Transverse colon (tissue), 3 donors: ENCODE measurements around the gene GOLGA2.

Experiments
- POLR2A ChIP-seq: fragments of 450-650 bp; IDR thresholded peaks from one replicate; pipeline ENCODE4 v1.6.1; 2016; ENCODE audit warnings: antibody characterized with exemption, mild to moderate bottlenecking, moderate library complexity
- TF ChIP-seq, protein P1 (sequence below), 5 experiments: fragments of 200-600 bp in 3 of 5; fragments of 450-650 bp in 2 of 5; sonication (generic) in 3 of 5; IDR thresholded peaks; 1 replicate in 2 of 5; 2 replicates in 3 of 5; pipeline ENCODE4 v1.5.1; 2016 to 2017; ENCODE audit warnings: antibody characterized with exemption in 5 of 5, inconsistent platforms in 3 of 5, mild to moderate bottlenecking in 2 of 5, moderate library complexity in 1 of 5

DNA sequence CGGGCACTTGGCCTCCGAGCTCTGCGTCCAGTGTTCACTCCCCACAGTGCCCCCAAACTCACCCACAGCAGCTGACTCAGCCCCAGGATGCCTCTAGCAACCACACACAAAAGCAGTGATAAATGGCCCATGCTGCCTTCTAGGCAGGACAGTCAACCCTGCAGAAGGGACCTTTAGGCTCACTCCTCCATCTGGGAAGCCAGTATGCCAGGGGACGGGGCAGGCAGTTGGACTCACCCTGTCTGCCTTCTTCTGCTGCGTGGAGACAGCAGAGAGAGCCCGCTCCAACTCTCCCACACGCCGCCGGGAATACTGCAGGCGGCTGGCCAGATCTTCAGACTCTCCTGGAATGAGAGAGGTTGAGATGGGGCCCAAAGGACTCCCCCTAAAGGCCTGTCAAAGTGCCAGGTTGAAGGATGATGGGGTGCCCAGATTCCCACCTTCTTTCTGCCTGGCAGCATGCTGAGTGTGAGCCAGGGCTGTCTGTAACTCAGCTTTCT, 10.4 kb downstream of the GOLGA2 start:
- TF ChIP-seq, protein P1, sequence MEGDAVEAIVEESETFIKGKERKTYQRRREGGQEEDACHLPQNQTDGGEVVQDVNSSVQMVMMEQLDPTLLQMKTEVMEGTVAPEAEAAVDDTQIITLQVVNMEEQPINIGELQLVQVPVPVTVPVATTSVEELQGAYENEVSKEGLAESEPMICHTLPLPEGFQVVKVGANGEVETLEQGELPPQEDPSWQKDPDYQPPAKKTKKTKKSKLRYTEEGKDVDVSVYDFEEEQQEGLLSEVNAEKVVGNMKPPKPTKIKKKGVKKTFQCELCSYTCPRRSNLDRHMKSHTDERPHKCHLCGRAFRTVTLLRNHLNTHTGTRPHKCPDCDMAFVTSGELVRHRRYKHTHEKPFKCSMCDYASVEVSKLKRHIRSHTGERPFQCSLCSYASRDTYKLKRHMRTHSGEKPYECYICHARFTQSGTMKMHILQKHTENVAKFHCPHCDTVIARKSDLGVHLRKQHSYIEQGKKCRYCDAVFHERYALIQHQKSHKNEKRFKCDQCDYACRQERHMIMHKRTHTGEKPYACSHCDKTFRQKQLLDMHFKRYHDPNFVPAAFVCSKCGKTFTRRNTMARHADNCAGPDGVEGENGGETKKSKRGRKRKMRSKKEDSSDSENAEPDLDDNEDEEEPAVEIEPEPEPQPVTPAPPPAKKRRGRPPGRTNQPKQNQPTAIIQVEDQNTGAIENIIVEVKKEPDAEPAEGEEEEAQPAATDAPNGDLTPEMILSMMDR (IDR thresholded peaks at IDR 0.05) = no peak
- TF ChIP-seq POLR2A = no peak
